A673 (cell line): ENCODE data around the gene SLC7A10.

ENCODE experiments used
- CTCF ChIP-seq: fragments of 300-800, 200-600 bp; sonication (generic); conservative IDR thresholded peaks from 2 replicates; pipeline ENCODE4 v1.5.1; 2017; ENCODE audit warnings: low read depth, mild to moderate bottlenecking, antibody characterized with exemption, low read length, moderate library complexity, mixed read lengths
- EZH2 ChIP-seq: fragments of 200-600 bp; sonication (generic); IDR thresholded peaks from 2 replicates; pipeline ENCODE4 v1.6.1; 2017; ENCODE audit warnings: borderline replicate concordance, low read depth, mild to moderate bottlenecking, mixed read lengths, antibody characterized with exemption, low read length; ENCODE audit not compliant: poor library complexity, severe bottlenecking

- no peak for TF ChIP-seq CTCF
- TF ChIP-seq EZH2: no peak
Measured at GRCh38 chr19:33208904-33209849, 16.5 kb downstream of the SLC7A10 start.
